HEK293 (cell line): ENCODE data around the gene GSAP.

ENCODE experiments used
- CTCF ChIA-PET: fragments of 350-600 bp; formaldehyde crosslinking; extraction: SDS; loops from one replicate; lab custom pipeline; 2021; ENCODE audit warnings: antibody characterized with exemption; lab: Yijun Ruan, JAX
- POLR2A ChIA-PET: fragments of 300-600 bp; formaldehyde crosslinking; extraction: SDS; loops from one replicate; lab custom pipeline; 2020; ENCODE audit warnings: antibody characterized with exemption, inconsistent platforms; lab: Yijun Ruan, JAX
- H3K27ac ChIP-seq: fragments of 200-500 bp; sonication (Bioruptor generic); 2 replicates; pipeline ENCODE4 v1.5.1; 2014; ENCODE audit warnings: low read depth, low read length, control low read depth, inconsistent platforms; ENCODE audit errors: extremely low read depth
- H3K36me3 ChIP-seq, 2 experiments: fragments of 200-500 bp in 1 of 2; sonication (Bioruptor generic) in 1 of 2; 1 replicate in 1 of 2; 2 replicates in 1 of 2; pipeline ENCODE4 v1.5.1; 2014 to 2017; ENCODE audit warnings: inconsistent platforms in 2 of 2, low read length in 2 of 2; ENCODE audit not compliant: control insufficient read depth in 2 of 2, insufficient read depth in 1 of 2
- H3K4me1 ChIP-seq: fragments of 200-500 bp; sonication (Bioruptor generic); 2 replicates; pipeline ENCODE4 v1.5.1; 2014; ENCODE audit warnings: mild to moderate bottlenecking, low read length, inconsistent platforms; ENCODE audit not compliant: control insufficient read depth, insufficient read depth
- H3K4me3 ChIP-seq: 2 replicates; pipeline ENCODE4 v1.5.1; 2011; ENCODE audit warnings: low read depth, mild to moderate bottlenecking, control low read depth, low read length, moderate library complexity
- H3K9me3 ChIP-seq: fragments of 200-500 bp; sonication (Bioruptor generic); 2 replicates; pipeline ENCODE4 v1.5.1; 2014; ENCODE audit warnings: low read depth, low read length, inconsistent platforms; ENCODE audit not compliant: control insufficient read depth, insufficient read depth
- AEBP2 ChIP-seq: fragments of 450-650 bp; formaldehyde crosslinking; IDR thresholded peaks from 2 replicates; pipeline ENCODE4 v1.5.1; 2016; ENCODE audit warnings: missing biosample characterization, missing genetic modification characterization, borderline replicate concordance
- CTCF ChIP-seq: fragments of 450-650 bp; formaldehyde crosslinking; IDR thresholded peaks from 2 replicates; pipeline ENCODE4 v1.5.1; 2016; ENCODE audit warnings: missing biosample characterization, missing genetic modification characterization
- GLIS1 ChIP-seq: fragments of 450-650 bp; formaldehyde crosslinking; IDR thresholded peaks from 2 replicates; pipeline ENCODE4 v1.5.1; 2016; ENCODE audit warnings: missing biosample characterization, missing genetic modification characterization
- KLF16 ChIP-seq: fragments of 450-650 bp; formaldehyde crosslinking; IDR thresholded peaks from 2 replicates; pipeline ENCODE4 v1.5.1; 2017; ENCODE audit warnings: missing biosample characterization, missing genetic modification characterization
- PRDM4 ChIP-seq: fragments of 450-650 bp; formaldehyde crosslinking; IDR thresholded peaks from 2 replicates; pipeline ENCODE4 v1.5.1; 2017; ENCODE audit warnings: missing biosample characterization, missing genetic modification characterization
- WT1 ChIP-seq: fragments of 450-650 bp; formaldehyde crosslinking; IDR thresholded peaks from 2 replicates; pipeline ENCODE4 v1.5.1; 2016; ENCODE audit warnings: missing biosample characterization, missing genetic modification characterization
- ZBTB48 ChIP-seq: fragments of 450-650 bp; formaldehyde crosslinking; IDR thresholded peaks from 2 replicates; pipeline ENCODE4 v1.5.1; 2016; ENCODE audit warnings: missing biosample characterization, missing genetic modification characterization
- ZNF133 ChIP-seq: fragments of 450-650 bp; formaldehyde crosslinking; IDR thresholded peaks from 2 replicates; pipeline ENCODE4 v1.5.1; 2016; ENCODE audit warnings: missing biosample characterization, missing genetic modification characterization
- ZNF341 ChIP-seq: fragments of 450-650 bp; formaldehyde crosslinking; IDR thresholded peaks from 2 replicates; pipeline ENCODE4; 2016; ENCODE audit warnings: low read depth, missing biosample characterization, missing genetic modification characterization
- ZNF354C ChIP-seq: fragments of 450-650 bp; formaldehyde crosslinking; IDR thresholded peaks from 2 replicates; pipeline ENCODE4 v1.5.1; 2016; ENCODE audit warnings: missing biosample characterization, missing genetic modification characterization, low read depth, borderline replicate concordance
- ZNF501 ChIP-seq: fragments of 450-650 bp; formaldehyde crosslinking; IDR thresholded peaks from 2 replicates; pipeline ENCODE4 v1.5.1; 2016; ENCODE audit warnings: missing biosample characterization, missing genetic modification characterization
- ZNF768 ChIP-seq: fragments of 450-650 bp; formaldehyde crosslinking; IDR thresholded peaks from 2 replicates; pipeline ENCODE4 v1.5.1; 2018; ENCODE audit warnings: missing biosample characterization, mild to moderate bottlenecking, missing genetic modification characterization
- ZNF777 ChIP-seq: fragments of 450-650 bp; formaldehyde crosslinking; IDR thresholded peaks from 2 replicates; pipeline ENCODE4 v1.5.1; 2017; ENCODE audit warnings: missing biosample characterization, missing genetic modification characterization, borderline replicate concordance
- ZNF837 ChIP-seq: fragments of 450-650 bp; formaldehyde crosslinking; IDR thresholded peaks from 2 replicates; pipeline ENCODE4 v1.5.1; 2016; ENCODE audit warnings: missing biosample characterization, missing genetic modification characterization
- TF ChIP-seq, protein P1 (sequence below): fragments of 450-650 bp; formaldehyde crosslinking; IDR thresholded peaks from 2 replicates; pipeline ENCODE4 v1.5.1; 2016; ENCODE audit warnings: missing biosample characterization, missing genetic modification characterization, borderline replicate concordance
- TF ChIP-seq, protein P2 (sequence below): fragments of 450-650 bp; formaldehyde crosslinking; IDR thresholded peaks from 2 replicates; pipeline ENCODE4 v1.5.1; 2016; ENCODE audit warnings: missing biosample characterization, missing genetic modification characterization
- TF ChIP-seq, protein P3 (sequence below): fragments of 450-650 bp; formaldehyde crosslinking; IDR thresholded peaks from 2 replicates; pipeline ENCODE4 v1.5.1; 2017; ENCODE audit warnings: missing biosample characterization, missing genetic modification characterization

The GSAP gene

GRCh38 chr7:77327067-77327931 lies 88.8 kb downstream of the GSAP start (continued):
- TF ChIP-seq, protein P1, sequence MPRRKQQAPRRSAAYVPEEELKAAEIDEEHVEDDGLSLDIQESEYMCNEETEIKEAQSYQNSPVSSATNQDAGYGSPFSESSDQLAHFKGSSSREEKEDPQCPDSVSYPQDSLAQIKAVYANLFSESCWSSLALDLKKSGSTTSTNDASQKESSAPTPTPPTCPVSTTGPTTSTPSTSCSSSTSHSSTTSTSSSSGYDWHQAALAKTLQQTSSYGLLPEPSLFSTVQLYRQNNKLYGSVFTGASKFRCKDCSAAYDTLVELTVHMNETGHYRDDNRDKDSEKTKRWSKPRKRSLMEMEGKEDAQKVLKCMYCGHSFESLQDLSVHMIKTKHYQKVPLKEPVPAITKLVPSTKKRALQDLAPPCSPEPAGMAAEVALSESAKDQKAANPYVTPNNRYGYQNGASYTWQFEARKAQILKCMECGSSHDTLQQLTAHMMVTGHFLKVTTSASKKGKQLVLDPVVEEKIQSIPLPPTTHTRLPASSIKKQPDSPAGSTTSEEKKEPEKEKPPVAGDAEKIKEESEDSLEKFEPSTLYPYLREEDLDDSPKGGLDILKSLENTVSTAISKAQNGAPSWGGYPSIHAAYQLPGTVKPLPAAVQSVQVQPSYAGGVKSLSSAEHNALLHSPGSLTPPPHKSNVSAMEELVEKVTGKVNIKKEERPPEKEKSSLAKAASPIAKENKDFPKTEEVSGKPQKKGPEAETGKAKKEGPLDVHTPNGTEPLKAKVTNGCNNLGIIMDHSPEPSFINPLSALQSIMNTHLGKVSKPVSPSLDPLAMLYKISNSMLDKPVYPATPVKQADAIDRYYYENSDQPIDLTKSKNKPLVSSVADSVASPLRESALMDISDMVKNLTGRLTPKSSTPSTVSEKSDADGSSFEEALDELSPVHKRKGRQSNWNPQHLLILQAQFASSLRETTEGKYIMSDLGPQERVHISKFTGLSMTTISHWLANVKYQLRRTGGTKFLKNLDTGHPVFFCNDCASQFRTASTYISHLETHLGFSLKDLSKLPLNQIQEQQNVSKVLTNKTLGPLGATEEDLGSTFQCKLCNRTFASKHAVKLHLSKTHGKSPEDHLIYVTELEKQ = no peak

- no peak overlapping the region for H3K27ac ChIP-seq
- H3K9me3 ChIP-seq = no peaks in the 10 kb centered on the region
- TF ChIP-seq, protein P2, sequence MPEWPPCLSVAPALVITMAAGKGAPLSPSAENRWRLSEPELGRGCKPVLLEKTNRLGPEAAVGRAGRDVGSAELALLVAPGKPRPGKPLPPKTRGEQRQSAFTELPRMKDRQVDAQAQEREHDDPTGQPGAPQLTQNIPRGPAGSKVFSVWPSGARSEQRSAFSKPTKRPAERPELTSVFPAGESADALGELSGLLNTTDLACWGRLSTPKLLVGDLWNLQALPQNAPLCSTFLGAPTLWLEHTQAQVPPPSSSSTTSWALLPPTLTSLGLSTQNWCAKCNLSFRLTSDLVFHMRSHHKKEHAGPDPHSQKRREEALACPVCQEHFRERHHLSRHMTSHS = no peak
- TF ChIP-seq ZNF501 (no peak), ZNF341 (tag by site-specific recombination) (no peak), ZBTB48 (tag by site-specific recombination) (no peak), CTCF (no peak), KLF16 (tag by site-specific recombination) (no peak), ZNF837 (tag by site-specific recombination) (no peak), GLIS1 (no peak), ZNF354C (no peak), ZNF768 (no peak), ZNF777 (tag by site-specific recombination) (no peak)
- TF ChIP-seq, protein P3, sequence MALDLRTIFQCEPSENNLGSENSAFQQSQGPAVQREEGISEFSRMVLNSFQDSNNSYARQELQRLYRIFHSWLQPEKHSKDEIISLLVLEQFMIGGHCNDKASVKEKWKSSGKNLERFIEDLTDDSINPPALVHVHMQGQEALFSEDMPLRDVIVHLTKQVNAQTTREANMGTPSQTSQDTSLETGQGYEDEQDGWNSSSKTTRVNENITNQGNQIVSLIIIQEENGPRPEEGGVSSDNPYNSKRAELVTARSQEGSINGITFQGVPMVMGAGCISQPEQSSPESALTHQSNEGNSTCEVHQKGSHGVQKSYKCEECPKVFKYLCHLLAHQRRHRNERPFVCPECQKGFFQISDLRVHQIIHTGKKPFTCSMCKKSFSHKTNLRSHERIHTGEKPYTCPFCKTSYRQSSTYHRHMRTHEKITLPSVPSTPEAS = no peak
- no peak overlapping the region for H3K4me3 ChIP-seq
- H3K4me1 ChIP-seq = no peaks in the 10 kb centered on the region
- ChIA-PET CTCF (no interaction called here), POLR2A (interaction anchor here (0.5 kb wide), 1 partner anchor 248 kb away, joined by 4 read pairs; no protein-coding TSS in a partner anchor)
- no peaks in the 10 kb centered on the region for H3K36me3 ChIP-seq
Observed at GRCh38 chr7:77326131-77326530, 90.0 kb downstream of the GSAP start.

GRCh38 chr7:77321300-77321699 lies 94.8 kb downstream of the GSAP start:
- ChIA-PET CTCF (interaction anchor here (1.2 kb wide), 1 partner anchor 74 kb away, joined by 5 read pairs; no protein-coding TSS in a partner anchor), POLR2A (no interaction called here)
- H3K27ac ChIP-seq = no peak overlapping the region
- peak; percentile 55; the same call in 1 of the 2 replicates for TF ChIP-seq ZNF133 (tag by site-specific recombination)
- no peak for TF ChIP-seq AEBP2 (tag by site-specific recombination)
- TF ChIP-seq PRDM4 (tag by site-specific recombination) = no peak
- TF ChIP-seq WT1 = no peak
- H3K4me3 ChIP-seq = no peak overlapping the region
- no peaks in the 10 kb centered on the region for H3K9me3 ChIP-seq
- H3K36me3 ChIP-seq = no peaks in the 10 kb centered on the region
- H3K4me1 ChIP-seq = no peaks in the 10 kb centered on the region
